HG03095 (cell line): ENCODE results near the gene TMEM183A.

ENCODE experiments used
- ATAC-seq: cut with Tn5 transposase; IDR thresholded peaks from one replicate; pipeline ENCODE4 v1.9.1; 2021; ENCODE audit warnings: moderate library complexity; ENCODE audit not compliant: unreplicated experiment

Gene TMEM183A, protein sequence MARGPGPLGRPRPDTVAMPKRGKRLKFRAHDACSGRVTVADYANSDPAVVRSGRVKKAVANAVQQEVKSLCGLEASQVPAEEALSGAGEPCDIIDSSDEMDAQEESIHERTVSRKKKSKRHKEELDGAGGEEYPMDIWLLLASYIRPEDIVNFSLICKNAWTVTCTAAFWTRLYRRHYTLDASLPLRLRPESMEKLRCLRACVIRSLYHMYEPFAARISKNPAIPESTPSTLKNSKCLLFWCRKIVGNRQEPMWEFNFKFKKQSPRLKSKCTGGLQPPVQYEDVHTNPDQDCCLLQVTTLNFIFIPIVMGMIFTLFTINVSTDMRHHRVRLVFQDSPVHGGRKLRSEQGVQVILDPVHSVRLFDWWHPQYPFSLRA

GRCh38 chr1:203006948-203007871 is at the start of gene TMEM183A:
TSS of gene TMEM183A (plus strand) at chr1:203007374. CDS start at chr1:203007466, 92 bp downstream.
- peak; percentile 95 for ATAC-seq

GRCh38 chr1:202957733-202958543 is 49.2 kb upstream of the TMEM183A start, which contains the start of gene ADIPOR1:
TSS of gene ADIPOR1 (minus strand) at chr1:202958312. CDS start at chr1:202951070, 7,242 bp downstream.
- ATAC-seq = peak; percentile 98

- ATAC-seq = no peak
These were observed 48.5 kb upstream of the TMEM183A start for GRCh38 chr1:202958544-202959275.

- no peak for ATAC-seq
These were observed 47.9 kb upstream of the TMEM183A start for GRCh38 chr1:202959276-202959620.

GRCh38 chr1:202961220-202961880 is 45.8 kb upstream of the TMEM183A start:
- ATAC-seq = no peak

DNA sequence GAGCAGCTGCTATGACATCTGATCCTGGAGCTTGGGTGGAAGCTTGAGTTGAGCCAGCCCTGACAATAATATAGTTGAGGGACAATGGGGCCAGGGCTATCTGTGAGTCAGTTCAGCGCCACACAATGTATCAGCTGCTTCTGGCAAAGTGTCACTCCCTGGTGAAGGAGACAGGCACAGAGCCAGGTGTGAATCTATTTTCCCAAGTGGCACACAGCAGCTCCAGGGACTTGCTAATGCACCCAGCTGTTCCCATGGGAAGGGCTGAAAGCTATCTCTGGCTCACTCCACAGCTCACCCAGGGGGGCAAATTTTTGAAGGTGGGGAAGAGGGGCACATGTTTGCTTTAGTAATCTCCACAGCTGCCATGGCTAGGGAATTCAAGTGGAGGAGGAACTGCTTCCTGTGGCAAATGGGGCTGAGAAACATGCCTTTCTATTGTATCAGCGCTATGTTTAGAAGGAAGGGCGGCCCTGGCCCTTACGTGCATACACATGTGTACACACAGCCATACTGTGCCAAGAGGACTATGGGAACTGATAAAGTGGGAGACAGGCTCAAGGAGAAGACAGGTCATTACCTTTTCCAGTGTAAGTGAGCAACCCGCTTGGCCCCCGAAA is 42.3 kb upstream of the TMEM183A start:
- no peak for ATAC-seq

- no peak for ATAC-seq
These were observed 41.8 kb upstream of the TMEM183A start for GRCh38 chr1:202965422-202965821.

- ATAC-seq = no peak
These were observed 40.9 kb upstream of the TMEM183A start for GRCh38 chr1:202966006-202966898.

- ATAC-seq = no peak
These were observed 39.4 kb upstream of the TMEM183A start for GRCh38 chr1:202967684-202968281.

DNA sequence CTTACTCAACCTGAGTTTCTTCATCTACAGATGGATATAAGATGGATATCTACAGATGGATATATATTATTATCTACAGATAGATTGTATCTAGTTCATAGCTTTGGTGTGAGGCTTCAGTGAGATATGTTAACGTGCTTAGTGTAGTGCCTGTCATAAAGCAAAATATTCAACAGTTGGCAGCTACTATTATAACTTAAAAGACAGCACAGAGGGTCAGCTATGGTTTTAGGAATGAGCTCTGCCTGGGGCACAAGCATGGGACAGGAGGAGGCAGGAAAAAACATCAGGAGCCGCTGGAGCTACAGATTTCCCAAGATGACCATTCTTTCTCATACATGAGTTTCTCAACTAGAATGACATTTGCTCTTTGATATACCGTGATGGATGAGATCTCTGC is 38.8 kb upstream of the TMEM183A start:
- ATAC-seq = no peak

GRCh38 chr1:202968895-202969295 is 38.3 kb upstream of the TMEM183A start:
- ATAC-seq = peak; percentile 53

GRCh38 chr1:202972046-202972445 is 35.1 kb upstream of the TMEM183A start:
- no peak for ATAC-seq

GRCh38 chr1:202974856-202975255 is 32.3 kb upstream of the TMEM183A start:
- ATAC-seq = no peak

- no peak for ATAC-seq
These were observed 30.5 kb upstream of the TMEM183A start for GRCh38 chr1:202976633-202977032.

- ATAC-seq = no peak
These were observed 27.7 kb upstream of the TMEM183A start for GRCh38 chr1:202979459-202979858.

DNA sequence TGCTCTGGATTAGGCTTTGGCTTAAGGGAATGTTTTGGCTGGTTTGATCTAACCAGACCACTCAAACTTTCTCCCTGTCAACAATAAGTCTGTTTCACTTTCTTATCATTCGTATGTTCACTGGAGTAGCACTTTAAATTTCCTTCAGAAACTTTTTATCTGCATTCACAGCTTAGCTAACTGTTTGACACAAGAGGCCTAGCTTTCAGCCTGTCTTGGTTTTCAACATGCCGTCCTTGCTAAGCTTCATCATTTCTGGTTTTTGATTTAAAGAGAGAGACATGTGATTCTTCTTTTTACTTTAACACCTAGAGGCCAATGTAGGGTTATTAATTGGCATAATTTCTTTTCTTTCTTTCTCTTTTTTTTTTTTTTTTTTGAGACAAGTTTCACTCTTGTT is 25.2 kb upstream of the TMEM183A start:
- ATAC-seq = no peak

- ATAC-seq = no peak
These were observed 24.3 kb upstream of the TMEM183A start for GRCh38 chr1:202982715-202983430.
